ENCODE data around the gene ARID1B.
A peak's percentile ranks its signal among the peaks of the same experiment; 100 is the strongest.

The ARID1B gene

GRCh38 chr6:156883497-156884252, 106.5 kb downstream of the ARID1B start:
- DNase-seq, result no peak

GRCh38 chr6:156884306-156884705, 107.1 kb downstream of the ARID1B start:
- DNase-seq, result no peak

- no peak for DNase-seq
These were observed 108.4 kb downstream of the ARID1B start for GRCh38 chr6:156885562-156885961.

GRCh38 chr6:156886409-156886808, 109.2 kb downstream of the ARID1B start:
- no peak for DNase-seq

- DNase-seq, result peak; percentile 59
These were observed 110.6 kb downstream of the ARID1B start for GRCh38 chr6:156887623-156888269.

GRCh38 chr6:156889469-156889868, 112.3 kb downstream of the ARID1B start:
- no peak for DNase-seq

GRCh38 chr6:156889986-156890385, 112.8 kb downstream of the ARID1B start:
- no peak for DNase-seq

- no peak for DNase-seq
These were observed 113.6 kb downstream of the ARID1B start for GRCh38 chr6:156890627-156891314.

GRCh38 chr6:156897907-156898531, 120.8 kb downstream of the ARID1B start:
- DNase-seq, result no peak

- DNase-seq, result no peak
These were observed 121.9 kb downstream of the ARID1B start for GRCh38 chr6:156899071-156899470.

GRCh38 chr6:156899532-156900135, 122.5 kb downstream of the ARID1B start:
- no peak for DNase-seq

- no peak for DNase-seq
These were observed 123.1 kb downstream of the ARID1B start for GRCh38 chr6:156900292-156900691.

GRCh38 chr6:156901309-156902019, 124.3 kb downstream of the ARID1B start:
- no peak for DNase-seq

GRCh38 chr6:156902782-156903181, 125.6 kb downstream of the ARID1B start:
- DNase-seq, result peak; percentile 17

- DNase-seq, result no peak
These were observed 127.2 kb downstream of the ARID1B start for GRCh38 chr6:156904176-156904967.

GRCh38 chr6:156905801-156906200, 128.6 kb downstream of the ARID1B start:
- peak; percentile 38 for DNase-seq

- DNase-seq, result no peak
These were observed 129.3 kb downstream of the ARID1B start for GRCh38 chr6:156906451-156906850.

- no peak for DNase-seq
These were observed 132.2 kb downstream of the ARID1B start for GRCh38 chr6:156909212-156910010.

- no peak for DNase-seq
These were observed 132.8 kb downstream of the ARID1B start for GRCh38 chr6:156910011-156910334.

- no peak for DNase-seq
These were observed 133.8 kb downstream of the ARID1B start for GRCh38 chr6:156910938-156911337.

GRCh38 chr6:156911581-156911980, 134.4 kb downstream of the ARID1B start:
- no peak for DNase-seq
